H9 (cell line): Measurements from ENCODE around the gene COMMD9. TPM values are rescaled to one million over a fixed set of nuclear protein-coding genes. Genes with fewer than 3 reads are reported as not detected.

ENCODE experiments used
- DNase-seq: peaks from one replicate; pipeline ENCODE4 v3.0.0-alpha.2; 2017
- H2AFZ ChIP-seq: one replicate; pipeline ENCODE4 v1.6.1; 2013; ENCODE audit warnings: mild to moderate bottlenecking, low read length, control low read depth, moderate library complexity
- H2AK5ac ChIP-seq: 2 replicates; pipeline ENCODE4 v1.6.1; 2013; ENCODE audit warnings: low read length, control low read depth, mixed read lengths; ENCODE audit not compliant: insufficient read length
- H2BK120ac ChIP-seq: one replicate; pipeline ENCODE4 v1.6.1; 2013; ENCODE audit warnings: low read depth, mild to moderate bottlenecking, low read length, control low read depth, inconsistent platforms; ENCODE audit not compliant: poor library complexity, severe bottlenecking
- H2BK12ac ChIP-seq: 2 replicates; pipeline ENCODE4 v1.6.1; 2013; ENCODE audit warnings: low read length, control low read depth, mixed read lengths, low read depth; ENCODE audit not compliant: insufficient read length
- H2BK15ac ChIP-seq: 2 replicates; pipeline ENCODE4 v1.6.1; 2013; ENCODE audit warnings: low read depth, low read length, control low read depth
- H2BK20ac ChIP-seq: one replicate; pipeline ENCODE4 v1.6.1; 2013; ENCODE audit warnings: low read depth, mild to moderate bottlenecking, low read length, control low read depth, inconsistent platforms; ENCODE audit not compliant: poor library complexity, severe bottlenecking
- H2BK5ac ChIP-seq: 2 replicates; pipeline ENCODE4 v1.6.1; 2013; ENCODE audit warnings: low read length, control low read depth, mixed read lengths; ENCODE audit not compliant: insufficient read length
- H3K14ac ChIP-seq: 2 replicates; pipeline ENCODE4 v1.6.1; 2013; ENCODE audit warnings: low read length, control low read depth; ENCODE audit not compliant: insufficient read depth
- H3K18ac ChIP-seq: 2 replicates; pipeline ENCODE4 v1.6.1; 2013; ENCODE audit warnings: low read depth, mild to moderate bottlenecking, mixed read lengths, low read length, control low read depth; ENCODE audit not compliant: insufficient read length
- H3K23ac ChIP-seq: 2 replicates; pipeline ENCODE4 v1.6.1; 2013; ENCODE audit warnings: low read length, control low read depth, mixed read lengths, low read depth; ENCODE audit not compliant: insufficient read length
- H3K23me2 ChIP-seq: 2 replicates; pipeline ENCODE4 v1.6.1; 2013; ENCODE audit warnings: low read depth, mild to moderate bottlenecking, mixed read lengths, low read length, control low read depth; ENCODE audit not compliant: insufficient read length, poor library complexity, severe bottlenecking
- H3K27ac ChIP-seq: 2 replicates; pipeline ENCODE4 v1.5.1; 2013; ENCODE audit warnings: low read length, control low read depth, mixed read lengths, low read depth; ENCODE audit not compliant: insufficient read length
- H3K27me3 ChIP-seq: 2 replicates; pipeline ENCODE4 v1.6.1; 2013; ENCODE audit warnings: low read length, control low read depth, inconsistent platforms; ENCODE audit not compliant: insufficient read depth
- H3K4ac ChIP-seq: 2 replicates; pipeline ENCODE4 v1.6.1; 2013; ENCODE audit warnings: low read depth, mild to moderate bottlenecking, control low read depth, inconsistent platforms, low read length, moderate library complexity
- H3K4me1 ChIP-seq: 2 replicates; pipeline ENCODE4 v1.6.1; 2013; ENCODE audit warnings: low read length, control low read depth, inconsistent platforms; ENCODE audit not compliant: insufficient read depth
- H3K4me2 ChIP-seq: 2 replicates; pipeline ENCODE4 v1.6.1; 2013; ENCODE audit warnings: low read length, control low read depth, mixed read lengths; ENCODE audit not compliant: insufficient read length, insufficient read depth
- H3K56ac ChIP-seq: 2 replicates; pipeline ENCODE4 v1.6.1; 2013; ENCODE audit warnings: low read depth, mild to moderate bottlenecking, mixed read lengths, low read length, control low read depth; ENCODE audit not compliant: insufficient read length
- H3K79me1 ChIP-seq: 2 replicates; pipeline ENCODE4 v1.6.1; 2013; ENCODE audit warnings: low read depth, mild to moderate bottlenecking, moderate library complexity, low read length, control low read depth, inconsistent platforms; ENCODE audit not compliant: insufficient read depth, poor library complexity, severe bottlenecking
- H3K79me2 ChIP-seq: 2 replicates; pipeline ENCODE4 v1.6.1; 2013; ENCODE audit warnings: low read length, control low read depth, inconsistent platforms; ENCODE audit not compliant: insufficient read depth
- H3K9ac ChIP-seq: 2 replicates; pipeline ENCODE4 v1.6.1; 2013; ENCODE audit warnings: low read length, control low read depth, mixed read lengths; ENCODE audit not compliant: insufficient read length; ENCODE audit errors: extremely low read depth
- H3K9me3 ChIP-seq: one replicate; pipeline ENCODE4 v1.6.1; 2013; ENCODE audit warnings: low read depth, low read length, inconsistent platforms; ENCODE audit not compliant: control insufficient read depth
- H3T11ph ChIP-seq: one replicate; pipeline ENCODE4 v1.6.1; 2013; ENCODE audit warnings: mild to moderate bottlenecking, low read length, control low read depth, inconsistent platforms
- H4K20me1 ChIP-seq: one replicate; pipeline ENCODE4 v1.6.1; 2013; ENCODE audit not compliant: control insufficient read depth, insufficient read length, insufficient read depth
- H4K5ac ChIP-seq: 2 replicates; pipeline ENCODE4 v1.6.1; 2013; ENCODE audit warnings: low read depth, mild to moderate bottlenecking, mixed read lengths, low read length, control low read depth; ENCODE audit not compliant: insufficient read length
- H4K8ac ChIP-seq: replicated peaks from 2 replicates; pipeline ENCODE4 v1.6.1; 2013; ENCODE audit warnings: low read length, control low read depth, mixed read lengths, low read depth; ENCODE audit not compliant: insufficient read length
- H4K91ac ChIP-seq: 2 replicates; pipeline ENCODE4 v1.6.1; 2013; ENCODE audit warnings: low read depth, mild to moderate bottlenecking, moderate library complexity, mixed read lengths, low read length, control low read depth; ENCODE audit not compliant: insufficient read length
- H3K27ac Mint-ChIP-seq, 3 experiments: 2 replicates in 2 of 3; 3 replicates in 1 of 3; pipeline ENCODE4 v1.8.0; 2020 to 2021; ENCODE audit warnings: mixed read lengths in 3 of 3, mild to moderate bottlenecking in 1 of 3, moderate library complexity in 1 of 3
- H3K27me3 Mint-ChIP-seq: 2 replicates; pipeline ENCODE4 v1.8.0; 2021; ENCODE audit warnings: low read depth, mild to moderate bottlenecking, moderate library complexity, mixed read lengths
- H3K36me3 Mint-ChIP-seq, 3 experiments: 2 replicates in 2 of 3; 3 replicates in 1 of 3; pipeline ENCODE4 v1.8.0; 2020 to 2021; ENCODE audit warnings: low read depth in 3 of 3, mixed read lengths in 3 of 3; ENCODE audit not compliant: insufficient read depth in 1 of 3
- H3K4me1 Mint-ChIP-seq, 2 experiments: 2 replicates each; pipeline ENCODE4 v1.8.0; 2020; ENCODE audit warnings: mixed read lengths in 2 of 2
- H3K4me3 Mint-ChIP-seq, 2 experiments: 2 replicates in 1 of 2; 3 replicates in 1 of 2; pipeline ENCODE4 v1.8.0; 2020 to 2021; ENCODE audit warnings: mild to moderate bottlenecking in 2 of 2, mixed read lengths in 2 of 2, moderate library complexity in 1 of 2
- H3K9me3 Mint-ChIP-seq, 2 experiments: 2 replicates in 1 of 2; 3 replicates in 1 of 2; pipeline ENCODE4 v1.8.0; 2020; ENCODE audit warnings: mild to moderate bottlenecking in 2 of 2, mixed read lengths in 2 of 2, moderate library complexity in 1 of 2
- WGBS: extraction: QIAGEN DNeasy Blood & Tissue Kit; methylation state at CpG from one replicate; pipeline ENCODE4 v1.1.7; 2013; ENCODE audit warnings: missing lambda C conversion rate, low lambda C conversion rate, mixed read lengths; ENCODE audit not compliant: insufficient read length; ENCODE audit errors: extremely low coverage; 5-methylcytosine and 5-hydroxymethylcytosine counted together
- total RNA-seq: library from RNA; stranded (reverse); gene quantifications from 2 replicates; pipeline ENCODE4 v1.2.1, GENCODE V29; 2021
- TF ChIP-seq, protein P1 (sequence below): fragments of 200-600 bp; sonication (generic); conservative IDR thresholded peaks from 3 replicates; pipeline ENCODE4 v1.8.0; 2021; ENCODE audit warnings: antibody characterized with exemption, mild to moderate bottlenecking

The COMMD9 gene
- total RNA-seq, 1 experiment from 2014 or later: 47.0 TPM

DNA sequence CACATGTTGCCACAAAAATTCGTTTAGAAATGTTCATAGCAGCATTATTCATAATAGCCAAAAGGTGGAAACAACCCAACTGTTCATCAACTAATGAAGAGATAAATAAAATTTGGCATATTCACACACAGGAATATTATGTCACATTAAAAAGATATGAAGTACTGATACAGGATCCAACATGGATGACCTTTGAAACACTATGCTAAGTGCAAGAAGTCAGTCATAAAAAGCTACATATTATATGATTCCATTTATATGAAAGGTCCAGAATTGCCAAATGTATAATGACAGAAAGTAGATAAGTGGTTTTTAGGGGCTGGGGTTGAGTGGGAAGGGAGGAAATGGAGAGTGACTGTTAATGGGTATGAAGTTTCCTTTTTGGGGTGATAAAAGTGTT lies 15.8 kb upstream of the COMMD9 start:
- Histone ChIP-seq H4K5ac (no peak overlapping the region), H3K4me1 (no peaks in the 10 kb centered on the region), H2BK15ac (no peak overlapping the region), H3K79me2 (no peaks in the 10 kb centered on the region), H2BK120ac (no peak overlapping the region), H3T11ph (no peak overlapping the region), H4K20me1 (no peaks in the 10 kb centered on the region), H4K91ac (no peak overlapping the region), H3K18ac (no peak overlapping the region), H3K14ac (no peak overlapping the region), H3K56ac (no peak overlapping the region), H3K23me2 (no peaks in the 10 kb centered on the region), H2BK12ac (no peak overlapping the region), H3K4me2 (no peak overlapping the region), H3K23ac (no peak overlapping the region), H4K8ac (no peak overlapping the region), H2BK5ac (no peak overlapping the region), H3K4ac (no peak overlapping the region), H3K27ac (no peak overlapping the region), H2AFZ (no peak overlapping the region), H3K27me3 (no peaks in the 10 kb centered on the region), H3K9me3 (no peaks in the 10 kb centered on the region), H2AK5ac (no peak overlapping the region), H3K9ac (no peak overlapping the region), H3K79me1 (no peaks in the 10 kb centered on the region), H2BK20ac (no peak overlapping the region)
- no CpG with 5 or more reads among the region's 1 CpG for WGBS
- H3K36me3 Mint-ChIP-seq: no peaks in the 10 kb centered on the region
- H3K4me3 Mint-ChIP-seq: no peak overlapping the region
- TF ChIP-seq, protein P1, sequence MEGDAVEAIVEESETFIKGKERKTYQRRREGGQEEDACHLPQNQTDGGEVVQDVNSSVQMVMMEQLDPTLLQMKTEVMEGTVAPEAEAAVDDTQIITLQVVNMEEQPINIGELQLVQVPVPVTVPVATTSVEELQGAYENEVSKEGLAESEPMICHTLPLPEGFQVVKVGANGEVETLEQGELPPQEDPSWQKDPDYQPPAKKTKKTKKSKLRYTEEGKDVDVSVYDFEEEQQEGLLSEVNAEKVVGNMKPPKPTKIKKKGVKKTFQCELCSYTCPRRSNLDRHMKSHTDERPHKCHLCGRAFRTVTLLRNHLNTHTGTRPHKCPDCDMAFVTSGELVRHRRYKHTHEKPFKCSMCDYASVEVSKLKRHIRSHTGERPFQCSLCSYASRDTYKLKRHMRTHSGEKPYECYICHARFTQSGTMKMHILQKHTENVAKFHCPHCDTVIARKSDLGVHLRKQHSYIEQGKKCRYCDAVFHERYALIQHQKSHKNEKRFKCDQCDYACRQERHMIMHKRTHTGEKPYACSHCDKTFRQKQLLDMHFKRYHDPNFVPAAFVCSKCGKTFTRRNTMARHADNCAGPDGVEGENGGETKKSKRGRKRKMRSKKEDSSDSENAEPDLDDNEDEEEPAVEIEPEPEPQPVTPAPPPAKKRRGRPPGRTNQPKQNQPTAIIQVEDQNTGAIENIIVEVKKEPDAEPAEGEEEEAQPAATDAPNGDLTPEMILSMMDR: no peak
- H3K9me3 Mint-ChIP-seq: peaks cover 2 to 3% of the 10 kb centered on the region in 2 experiments; a peak in 2 of 5 replicates
- no peak for DNase-seq
- peaks cover 2% of the 10 kb centered on the region for H3K27me3 Mint-ChIP-seq
- no peak overlapping the region for H3K27ac Mint-ChIP-seq
- no peaks in the 10 kb centered on the region for H3K4me1 Mint-ChIP-seq
